ENCODE results near the gene CLTCL1.

The CLTCL1 gene

GRCh38 chr22:19295733-19296132, 4.2 kb upstream of the CLTCL1 start:
- TF ChIP-seq CTCF (IDR thresholded peaks at IDR 0.05; ENCODE audit: low read depth, low read length), result no peak
- no peak for DNase-seq

GRCh38 chr22:19292458-19293230, 1.1 kb upstream of the CLTCL1 start:
- Histone ChIP-seq H3K27me3 (ENCODE audit: insufficient read depth, low read depth, severe bottlenecking) (no peaks in the 10 kb centered on the region), H3K27ac (no peak overlapping the region; the same call in 1 of the 2 replicates), H3K36me3 (no peaks in the 10 kb centered on the region; the same call in 1 of the 2 replicates), H3K9me3 (ENCODE audit: severe bottlenecking) (no peaks in the 10 kb centered on the region), H3K4me3 (ENCODE audit: low read depth, low read length) (peak overlapping the region; percentile 87)
- TF ChIP-seq CTCF (IDR thresholded peaks at IDR 0.05; ENCODE audit: low read depth, low read length), result no peak
- DNase-seq, result no peak

More at GRCh38 chr22:19295733-19296132, 4.2 kb upstream of the CLTCL1 start:
- Histone ChIP-seq H3K4me3 (ENCODE audit: low read depth, low read length) (no peak overlapping the region), H3K27ac (no peak overlapping the region), H3K9me3 (ENCODE audit: severe bottlenecking) (no peaks in the 10 kb centered on the region), H3K36me3 (no peaks in the 10 kb centered on the region), H3K27me3 (ENCODE audit: insufficient read depth, low read depth, severe bottlenecking) (no peaks in the 10 kb centered on the region)

- H3K27me3 ChIP-seq (ENCODE audit: insufficient read depth, low read depth, severe bottlenecking), result no peaks in the 10 kb centered on the region
- 0 out of 2 replicates have a peak, but pooled peaks have one; percentile 13 for TF ChIP-seq CTCF (IDR thresholded peaks at IDR 0.05; ENCODE audit: low read depth, low read length)
- H3K4me3 ChIP-seq (ENCODE audit: low read depth, low read length), result peak overlapping the region; percentile 61
- DNase-seq, result peak; percentile 42
- H3K36me3 ChIP-seq, result no peaks in the 10 kb centered on the region; the same call in 1 of the 2 replicates
- no peaks in the 10 kb centered on the region for H3K9me3 ChIP-seq (ENCODE audit: severe bottlenecking)
- peak overlapping the region; percentile 61 for H3K27ac ChIP-seq
Observed at GRCh38 chr22:19291218-19291579, 320 bp downstream of the CLTCL1 start.

- no peak overlapping the region; the same call in 1 of the 2 replicates for H3K27ac ChIP-seq
- no peak for DNase-seq
- H3K9me3 ChIP-seq (ENCODE audit: severe bottlenecking), result no peaks in the 10 kb centered on the region
- peak overlapping the region; percentile 61 for H3K4me3 ChIP-seq (ENCODE audit: low read depth, low read length)
- no peaks in the 10 kb centered on the region for H3K27me3 ChIP-seq (ENCODE audit: insufficient read depth, low read depth, severe bottlenecking)
- TF ChIP-seq CTCF (IDR thresholded peaks at IDR 0.05; ENCODE audit: low read depth, low read length), result no peak
- no peaks in the 10 kb centered on the region; the same call in 1 of the 2 replicates for H3K36me3 ChIP-seq
Observed at GRCh38 chr22:19290400-19291217, 910 bp downstream of the CLTCL1 start.

- no peaks in the 10 kb centered on the region for H3K9me3 ChIP-seq (ENCODE audit: severe bottlenecking)
- no peak for TF ChIP-seq CTCF (IDR thresholded peaks at IDR 0.05; ENCODE audit: low read depth, low read length)
- H3K27ac ChIP-seq, result no peak overlapping the region
- no peaks in the 10 kb centered on the region for H3K27me3 ChIP-seq (ENCODE audit: insufficient read depth, low read depth, severe bottlenecking)
- H3K4me3 ChIP-seq (ENCODE audit: low read depth, low read length), result no peak overlapping the region
- no peak for DNase-seq
- H3K36me3 ChIP-seq, result no peaks in the 10 kb centered on the region; the same call in 1 of the 2 replicates
Observed at GRCh38 chr22:19289475-19290161, 1.9 kb downstream of the CLTCL1 start.

All from WERI-Rb-1 (cell line).